ENCODE data around the gene AMN1. TPM values are rescaled to one million over a fixed set of nuclear protein-coding genes. Genes with fewer than 3 reads are reported as not detected.
"Not testable (repeated sequence)": the region's sequence is repeated elsewhere in the genome, so short reads cannot be mapped to it uniquely, and the experiment has no call there.

Gene AMN1
- total RNA-seq, 4 donors from 2014 or later = 5.7 to 10.5 (median 8.7) TPM; not detected in 1

DNA sequence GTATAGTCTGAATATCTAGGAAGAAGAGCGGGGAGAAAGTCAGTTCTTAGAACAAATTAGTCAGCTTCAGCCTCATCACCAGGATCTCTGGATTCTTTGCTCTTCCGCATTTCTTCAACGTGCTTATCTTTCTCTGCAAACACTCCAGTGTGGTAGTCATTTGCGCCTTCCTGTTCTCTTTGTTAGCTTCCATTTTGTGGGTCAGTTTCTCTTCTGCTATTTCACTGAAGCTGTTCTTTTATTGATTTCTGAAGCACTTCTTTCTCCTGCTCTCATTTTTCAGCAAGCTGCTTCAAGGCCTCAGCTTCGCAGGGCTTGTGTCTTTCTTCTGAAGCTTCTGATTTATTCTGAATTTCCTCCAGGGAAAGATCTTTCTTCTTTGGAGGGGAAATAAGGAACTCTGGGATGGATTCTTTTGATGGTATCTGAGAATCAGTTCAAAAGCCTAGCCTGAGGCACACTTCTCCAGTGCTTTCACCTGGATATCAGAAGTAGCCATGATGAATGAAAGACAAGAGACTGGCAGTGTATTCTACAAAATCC is 13.5 kb downstream of the AMN1 start:
- no peak for DNase-seq
- in situ Hi-C loops (cut with MboI; ENCODE audit: low pct_ligation_motif_present in 1 of 4, low pct_unique_long_range_greater_than_20kb in 1 of 4, low sequenced_read_pairs in 3 of 4) = no loop called here
- no peaks in the 10 kb centered on the region for H3K4me1 ChIP-seq
- no peak overlapping the region for H3K4me3 ChIP-seq
- H3K36me3 ChIP-seq = no peaks in the 10 kb centered on the region
- WGBS, 2 donors (ENCODE audit: low coverage in 1 of 2) = 68 to 89% methylated on average over 4 to 5 of the region's 5 CpGs
- TF ChIP-seq, protein P1, sequence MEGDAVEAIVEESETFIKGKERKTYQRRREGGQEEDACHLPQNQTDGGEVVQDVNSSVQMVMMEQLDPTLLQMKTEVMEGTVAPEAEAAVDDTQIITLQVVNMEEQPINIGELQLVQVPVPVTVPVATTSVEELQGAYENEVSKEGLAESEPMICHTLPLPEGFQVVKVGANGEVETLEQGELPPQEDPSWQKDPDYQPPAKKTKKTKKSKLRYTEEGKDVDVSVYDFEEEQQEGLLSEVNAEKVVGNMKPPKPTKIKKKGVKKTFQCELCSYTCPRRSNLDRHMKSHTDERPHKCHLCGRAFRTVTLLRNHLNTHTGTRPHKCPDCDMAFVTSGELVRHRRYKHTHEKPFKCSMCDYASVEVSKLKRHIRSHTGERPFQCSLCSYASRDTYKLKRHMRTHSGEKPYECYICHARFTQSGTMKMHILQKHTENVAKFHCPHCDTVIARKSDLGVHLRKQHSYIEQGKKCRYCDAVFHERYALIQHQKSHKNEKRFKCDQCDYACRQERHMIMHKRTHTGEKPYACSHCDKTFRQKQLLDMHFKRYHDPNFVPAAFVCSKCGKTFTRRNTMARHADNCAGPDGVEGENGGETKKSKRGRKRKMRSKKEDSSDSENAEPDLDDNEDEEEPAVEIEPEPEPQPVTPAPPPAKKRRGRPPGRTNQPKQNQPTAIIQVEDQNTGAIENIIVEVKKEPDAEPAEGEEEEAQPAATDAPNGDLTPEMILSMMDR (IDR thresholded peaks at IDR 0.05) = no peak
- TF ChIP-seq POLR2A (IDR thresholded peaks at IDR 0.05) (no peak), POLR2AphosphoS5 (IDR thresholded peaks at IDR 0.05) (no peak), EP300 (IDR thresholded peaks at IDR 0.05; ENCODE audit: low read depth) (no peak)
- intact Hi-C loops (cut with DNase I; ENCODE audit: low total_unique reads) = no loop called here
- no peaks in the 10 kb centered on the region for H3K9me3 ChIP-seq
- H3K27ac ChIP-seq = peak overlapping the region; percentile 1 to 25 (median 16)
- H3K27me3 ChIP-seq = no peaks in the 10 kb centered on the region

DNA sequence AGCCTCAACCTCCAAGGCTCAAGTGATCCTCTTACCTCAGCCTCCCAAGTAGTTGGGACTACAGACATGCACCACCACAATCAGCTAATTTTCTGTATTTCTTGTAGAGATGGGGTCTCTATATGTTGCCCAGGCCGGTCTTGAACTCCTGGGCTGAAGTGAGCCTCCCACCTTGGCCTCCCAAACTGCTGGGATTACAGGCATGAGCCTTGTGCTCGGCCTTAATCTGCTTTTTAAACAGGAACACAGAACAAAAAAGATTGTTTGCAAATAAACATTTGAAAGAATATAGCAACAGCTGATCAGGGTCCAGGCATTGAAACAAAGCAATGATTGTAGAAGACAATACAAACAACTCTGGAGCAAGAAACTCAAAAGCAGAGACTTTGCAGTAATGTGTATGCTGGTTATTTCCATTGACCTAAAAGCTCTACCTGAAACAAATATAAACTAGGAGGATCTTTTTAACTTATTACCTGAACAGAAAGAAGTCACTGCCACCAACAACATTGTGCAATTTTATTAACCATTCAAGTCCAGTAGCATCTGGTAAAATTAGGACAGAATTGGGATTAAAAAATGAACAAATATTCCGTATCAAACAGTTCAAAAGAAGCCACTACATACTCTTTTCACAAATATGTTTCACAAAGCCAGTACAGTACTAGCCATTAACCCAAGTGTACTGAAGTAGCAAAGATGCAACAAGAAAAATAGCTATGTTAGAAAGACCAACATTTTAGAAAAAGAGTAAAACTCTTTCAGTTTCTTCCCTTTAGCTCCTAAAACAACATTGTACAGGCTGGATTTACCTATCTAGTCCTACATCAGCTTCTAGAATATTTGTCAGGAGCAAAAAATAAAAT is 14.2 kb downstream of the AMN1 start:
- no peak for DNase-seq
- in situ Hi-C loops (cut with MboI; ENCODE audit: low pct_ligation_motif_present in 1 of 4, low pct_unique_long_range_greater_than_20kb in 1 of 4, low sequenced_read_pairs in 3 of 4) = no loop called here
- H3K27ac ChIP-seq = peak overlapping the region in 3 of 4 donors; percentile 1 to 25 (median 18)
- H3K4me3 ChIP-seq = no peak overlapping the region
- H3K4me1 ChIP-seq = no peaks in the 10 kb centered on the region
- H3K36me3 ChIP-seq = no peaks in the 10 kb centered on the region
- no peak for TF ChIP-seq EP300 (IDR thresholded peaks at IDR 0.05; ENCODE audit: low read depth)
- TF ChIP-seq POLR2AphosphoS5 (IDR thresholded peaks at IDR 0.05) = no peak
- TF ChIP-seq, protein P1 (IDR thresholded peaks at IDR 0.05) = no peak
- TF ChIP-seq POLR2A (IDR thresholded peaks at IDR 0.05) = no peak
- 91 to 92% methylated on average over 3 of the region's 3 CpGs for WGBS, 2 donors (ENCODE audit: low coverage in 1 of 2)
- H3K27me3 ChIP-seq = no peaks in the 10 kb centered on the region
- intact Hi-C loops (cut with DNase I; ENCODE audit: low total_unique reads) = no loop called here
- no peaks in the 10 kb centered on the region for H3K9me3 ChIP-seq

- 78 to 92% methylated on average over 4 to 5 of the region's 5 CpGs for WGBS, 2 donors (ENCODE audit: low coverage in 1 of 2)
- Histone ChIP-seq H3K27ac (no peak overlapping the region), H3K27me3 (no peaks in the 10 kb centered on the region), H3K36me3 (peaks cover 0 to 10% (median 2%) of the 10 kb centered on the region in 4 donors), H3K9me3 (peaks cover 10% of the 10 kb centered on the region in 2 donors), H3K4me1 (no peaks in the 10 kb centered on the region), H3K4me3 (no peak overlapping the region)
- in situ Hi-C loops (cut with MboI; ENCODE audit: low pct_ligation_motif_present in 1 of 4, low pct_unique_long_range_greater_than_20kb in 1 of 4, low sequenced_read_pairs in 3 of 4) (no loop called here), intact Hi-C loops (cut with DNase I; ENCODE audit: low total_unique reads) (no loop called here)
- DNase-seq = no peak
- no peak for TF ChIP-seq POLR2A (IDR thresholded peaks at IDR 0.05)
- TF ChIP-seq POLR2AphosphoS5 (IDR thresholded peaks at IDR 0.05) = no peak
- TF ChIP-seq EP300 (IDR thresholded peaks at IDR 0.05; ENCODE audit: low read depth) = no peak
- TF ChIP-seq, protein P1 (IDR thresholded peaks at IDR 0.05) = no peak
Measured at GRCh38 chr12:31712877-31713276, 15.9 kb downstream of the AMN1 start.

DNA sequence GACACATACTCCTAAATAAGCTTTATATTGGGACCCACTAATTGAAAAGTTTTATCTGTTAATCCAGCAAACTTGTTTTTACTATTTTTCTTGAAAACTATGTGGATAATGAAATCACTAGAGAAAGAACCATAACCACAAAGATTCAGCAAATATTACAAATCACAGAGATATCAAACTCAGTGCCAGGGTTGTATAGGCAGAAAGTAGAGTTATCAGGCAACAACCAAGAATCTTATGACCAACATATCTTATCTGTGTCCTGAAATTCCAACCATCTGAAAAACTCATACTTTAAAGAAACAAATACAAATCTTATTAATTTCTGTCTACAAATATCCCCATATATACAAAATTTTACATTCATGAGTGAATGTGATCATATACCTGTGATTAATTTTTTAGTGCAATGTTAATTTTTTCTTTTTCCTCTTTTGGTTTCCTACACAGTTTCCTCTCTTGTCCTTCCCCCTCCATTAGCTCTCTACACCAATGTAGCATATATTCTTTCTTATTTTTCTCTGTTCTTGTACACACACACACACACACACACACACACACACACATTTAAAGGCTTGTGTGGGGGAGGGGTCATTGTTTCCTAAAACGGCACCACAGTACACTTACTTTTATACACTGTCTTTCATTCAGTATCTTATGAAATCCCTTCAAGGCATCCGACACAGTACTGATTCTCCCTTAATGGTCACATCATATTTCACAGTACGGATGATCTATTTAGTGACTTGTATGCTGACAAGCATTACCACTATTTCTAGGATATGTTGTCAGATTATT is 18.6 kb downstream of the AMN1 start:
- no peak overlapping the region for H3K27ac ChIP-seq
- H3K27me3 ChIP-seq = no peaks in the 10 kb centered on the region
- in situ Hi-C loops (cut with MboI; ENCODE audit: low pct_ligation_motif_present in 1 of 4, low pct_unique_long_range_greater_than_20kb in 1 of 4, low sequenced_read_pairs in 3 of 4) = no loop called here
- WGBS, 2 donors (ENCODE audit: low coverage in 1 of 2) = 85 to 86% methylated on average over 3 of the region's 3 CpGs
- H3K4me1 ChIP-seq = no peaks in the 10 kb centered on the region
- intact Hi-C loops (cut with DNase I; ENCODE audit: low total_unique reads) = no loop called here
- H3K36me3 ChIP-seq = peaks cover 0 to 19% (median 2%) of the 10 kb centered on the region in 4 donors
- no peak overlapping the region for H3K4me3 ChIP-seq
- peaks cover 15 to 17% of the 10 kb centered on the region in 2 donors for H3K9me3 ChIP-seq
- DNase-seq = no peak
- TF ChIP-seq EP300 (IDR thresholded peaks at IDR 0.05; ENCODE audit: low read depth) = no peak
- TF ChIP-seq POLR2AphosphoS5 (IDR thresholded peaks at IDR 0.05) = no peak
- TF ChIP-seq, protein P1 (IDR thresholded peaks at IDR 0.05) = no peak
- no peak for TF ChIP-seq POLR2A (IDR thresholded peaks at IDR 0.05)

- H3K4me1 ChIP-seq; intact Hi-C loops (cut with DNase I; ENCODE audit: low total_unique reads); DNase-seq; H3K27ac ChIP-seq; H3K27me3 ChIP-seq; H3K4me3 ChIP-seq; in situ Hi-C loops (cut with MboI; ENCODE audit: low pct_ligation_motif_present in 1 of 4, low pct_unique_long_range_greater_than_20kb in 1 of 4, low sequenced_read_pairs in 3 of 4): not testable (repeated sequence)
- WGBS, 2 donors (ENCODE audit: low coverage in 1 of 2) = 95% methylated on average over 7 of the region's 7 CpGs
- Histone ChIP-seq H3K36me3 (peaks cover 0 to 19% (median 2%) of the 10 kb centered on the region in 4 donors), H3K9me3 (peaks cover 15 to 17% of the 10 kb centered on the region in 2 donors)
Measured at GRCh38 chr12:31708118-31708517, 20.7 kb downstream of the AMN1 start.

All from transverse colon (tissue), 4 donors.